ENCODE results near the gene TMTC2.
A peak's percentile ranks its signal among the peaks of the same experiment; 100 is the strongest.

The TMTC2 gene

GRCh38 chr12:83016218-83016835, 329.6 kb downstream of the TMTC2 start:
- no peak overlapping the region for H3K27ac ChIP-seq
- DNase-seq (ENCODE audit: low spot score) = peak; percentile 26
- POLR2A ChIA-PET (ENCODE audit: low non-redundant PET) = no interaction called here
- CTCF ChIA-PET = interaction anchor here (1.2 kb wide), 1 partner anchor 11 kb away, joined by 3 read pairs; no protein-coding TSS in a partner anchor
- no peak for TF ChIP-seq CTCF (conservative IDR thresholded peaks at IDR 0.05; ENCODE audit: low read depth)

DNA sequence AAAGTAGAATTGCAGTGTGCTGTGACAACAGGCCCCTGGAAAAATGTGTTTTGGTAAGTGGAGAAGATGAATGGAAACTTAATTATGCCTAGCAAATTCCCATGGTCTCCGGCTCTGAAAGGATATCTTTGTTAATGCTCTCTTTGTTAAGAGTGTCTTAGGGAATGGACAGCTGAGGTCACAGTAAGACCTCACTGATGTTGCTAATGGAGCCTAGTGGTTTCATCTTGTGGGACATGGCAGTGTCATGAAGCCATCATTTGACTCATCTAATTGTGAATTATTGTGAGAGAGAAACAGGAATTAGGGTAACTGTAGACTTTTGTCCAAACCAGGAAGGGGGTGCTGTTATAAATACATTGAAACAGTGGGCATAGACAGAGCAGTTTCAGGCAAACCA, 330.3 kb downstream of the TMTC2 start:
- no peak for TF ChIP-seq CTCF (conservative IDR thresholded peaks at IDR 0.05; ENCODE audit: low read depth)
- DNase-seq (ENCODE audit: low spot score) = no peak
- CTCF ChIA-PET = interaction anchor here (1.2 kb wide), 1 partner anchor 12 kb away, joined by 3 read pairs; no protein-coding TSS in a partner anchor
- POLR2A ChIA-PET (ENCODE audit: low non-redundant PET) = no interaction called here
- H3K27ac ChIP-seq = no peak overlapping the region

DNA sequence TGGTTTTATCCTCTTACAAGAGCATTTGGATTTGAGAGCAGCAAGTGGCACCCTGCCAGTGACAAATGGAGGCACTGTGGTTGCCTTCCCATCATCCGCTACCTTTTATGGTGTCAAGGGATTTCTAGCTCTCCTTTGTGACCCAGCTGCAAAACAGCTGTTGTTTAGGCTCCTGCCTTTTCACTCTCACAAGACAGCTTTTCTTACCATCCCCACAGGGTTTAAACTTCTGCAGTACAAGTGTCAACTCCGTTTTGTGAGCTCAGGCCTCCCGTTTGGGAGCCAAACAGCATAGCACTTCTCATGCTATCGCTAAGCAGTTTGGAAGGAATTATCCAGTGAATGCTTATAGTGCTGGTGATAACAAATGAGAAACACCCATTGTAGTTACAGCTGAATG, 331.4 kb downstream of the TMTC2 start:
- no peak for TF ChIP-seq CTCF (conservative IDR thresholded peaks at IDR 0.05; ENCODE audit: low read depth)
- ChIA-PET CTCF (interaction anchor here (0.5 to 0.7 kb wide), 3 partner anchors 485 to 1628 kb away, joined by 3 to 4 read pairs (median 3); no protein-coding TSS in a partner anchor), POLR2A (ENCODE audit: low non-redundant PET) (no interaction called here)
- DNase-seq (ENCODE audit: low spot score) = no peak
- no peak overlapping the region for H3K27ac ChIP-seq

- H3K27ac ChIP-seq = no peak overlapping the region
- DNase-seq (ENCODE audit: low spot score) = no peak
- POLR2A ChIA-PET (ENCODE audit: low non-redundant PET) = no interaction called here
- CTCF ChIA-PET = no interaction called here
- no peak for TF ChIP-seq CTCF (conservative IDR thresholded peaks at IDR 0.05; ENCODE audit: low read depth)
These were observed 340.5 kb downstream of the TMTC2 start for GRCh38 chr12:83027021-83027723.

GRCh38 chr12:83031196-83031595, 344.5 kb downstream of the TMTC2 start:
- no peak overlapping the region for H3K27ac ChIP-seq
- no peak for TF ChIP-seq CTCF (conservative IDR thresholded peaks at IDR 0.05; ENCODE audit: low read depth)
- DNase-seq (ENCODE audit: low spot score) = no peak
- POLR2A ChIA-PET (ENCODE audit: low non-redundant PET) = no interaction called here
- CTCF ChIA-PET = interaction anchor here (0.5 kb wide), 1 partner anchor 933 kb away, joined by 3 read pairs; no protein-coding TSS in a partner anchor

GRCh38 chr12:83036847-83037246, 350.1 kb downstream of the TMTC2 start:
- no peak for TF ChIP-seq CTCF (conservative IDR thresholded peaks at IDR 0.05; ENCODE audit: low read depth)
- CTCF ChIA-PET = no interaction called here
- no peak overlapping the region for H3K27ac ChIP-seq
- POLR2A ChIA-PET (ENCODE audit: low non-redundant PET) = no interaction called here
- no peak for DNase-seq (ENCODE audit: low spot score)

Measured in RWPE1 (cell line).